ENCODE data around the gene FLRT1.
"Not testable (repeated sequence)": the region's sequence is repeated elsewhere in the genome, so short reads cannot be mapped to it uniquely, and the experiment has no call there.

The FLRT1 gene

DNA sequence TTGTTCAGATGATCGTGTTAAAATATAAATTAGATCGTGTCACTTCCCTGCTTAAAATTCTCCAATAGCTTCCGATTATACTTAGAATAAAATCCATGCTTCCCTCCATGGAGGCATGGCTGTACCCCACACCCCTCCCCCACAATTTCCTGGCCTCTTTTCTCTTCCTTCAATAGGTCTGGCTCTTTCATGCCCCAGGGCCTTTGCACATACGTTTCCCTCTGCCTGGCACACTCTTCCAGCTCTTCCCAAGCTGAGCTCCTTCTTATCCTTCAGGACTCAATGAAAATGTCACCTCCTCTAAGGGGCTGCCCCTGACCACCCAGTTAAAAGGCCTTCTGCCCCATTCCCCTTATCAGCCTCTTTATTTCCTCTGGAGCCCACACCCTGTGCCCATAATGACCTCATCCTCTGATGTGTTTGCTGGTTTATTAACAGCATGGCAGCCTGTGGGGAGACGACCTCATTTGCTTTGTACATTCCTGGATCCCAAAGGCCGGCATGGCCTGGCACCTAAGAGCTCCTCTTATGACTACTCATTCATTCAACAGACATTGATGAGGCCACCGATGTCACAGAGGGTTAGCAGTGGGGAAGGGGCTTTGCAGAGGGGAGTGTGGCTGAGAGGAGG, 9.0 kb upstream of the FLRT1 start:
- no peak for DNase-seq

DNA sequence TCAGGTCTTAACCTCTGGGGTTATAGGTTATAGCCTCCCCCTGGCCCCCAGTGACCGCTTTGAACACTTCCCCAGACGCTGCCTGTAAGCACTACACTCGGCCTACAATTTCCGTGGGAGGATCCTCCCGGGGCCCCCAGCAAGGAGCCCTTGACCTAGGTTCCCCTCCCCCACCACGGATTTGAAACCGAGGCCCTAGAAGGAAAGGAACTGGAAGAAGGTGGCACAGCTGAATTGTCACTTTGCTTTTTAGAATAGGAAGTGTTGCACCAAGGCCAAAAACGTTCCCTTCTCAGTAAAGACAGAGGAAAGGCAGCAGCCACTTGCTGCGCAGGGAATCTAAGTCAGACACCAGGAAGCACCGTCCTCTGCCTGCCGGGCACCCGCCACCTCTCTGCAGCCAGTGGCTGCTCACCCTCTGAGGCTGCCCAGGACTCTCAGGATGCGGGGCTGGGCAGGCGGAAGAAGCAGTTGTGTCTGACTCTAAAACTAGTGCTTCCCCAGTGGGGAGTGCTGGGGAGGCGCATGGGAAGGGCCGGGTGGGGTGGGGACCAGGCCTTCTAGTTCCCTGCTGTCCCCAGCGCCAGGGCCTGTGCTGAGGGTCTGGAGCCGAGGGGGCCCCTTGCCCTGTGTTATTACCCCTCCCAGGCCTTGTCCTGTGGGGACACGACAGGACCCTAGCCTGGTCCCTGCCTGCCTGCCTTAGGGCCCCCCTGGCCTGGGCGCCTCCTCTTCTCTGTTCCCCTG, 7.9 kb upstream of the FLRT1 start:
- no peak for DNase-seq

DNA sequence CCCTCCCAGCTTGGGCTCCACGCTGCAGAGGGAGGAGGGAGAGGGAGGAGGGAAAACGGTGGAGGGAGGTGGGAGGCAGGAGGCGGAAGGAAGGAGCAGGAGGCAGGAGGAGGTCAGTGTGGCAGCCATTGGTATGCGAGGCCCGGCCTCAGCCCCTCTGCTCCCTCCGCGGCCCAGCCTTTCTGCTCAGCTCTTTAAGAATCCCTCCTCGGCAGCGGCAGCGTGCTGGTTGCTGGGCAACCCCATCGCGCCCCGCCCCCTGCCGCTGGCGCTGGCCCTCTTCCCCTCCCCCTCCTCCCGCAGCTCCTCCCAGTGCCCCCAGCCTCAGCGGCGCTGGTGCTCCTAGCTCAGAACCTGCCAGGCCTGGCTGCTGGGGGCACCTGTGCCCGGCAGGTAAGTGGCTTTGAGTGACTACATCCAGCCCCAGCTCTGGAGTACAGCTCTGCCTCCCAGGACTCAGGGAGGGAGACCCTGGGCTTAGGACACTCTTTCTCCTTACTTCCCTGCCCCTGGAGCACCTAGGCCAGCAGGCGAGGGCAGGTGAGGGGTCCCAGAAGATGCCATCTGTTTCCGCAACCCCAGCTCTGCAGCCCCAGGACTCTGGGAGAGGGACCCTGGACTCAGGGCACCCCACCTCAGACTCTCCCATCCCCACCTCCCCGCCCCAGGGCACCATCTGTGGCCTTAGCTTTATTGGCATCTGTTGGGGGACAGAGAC, 7.2 kb upstream of the FLRT1 start:
- no peak for DNase-seq

DNA sequence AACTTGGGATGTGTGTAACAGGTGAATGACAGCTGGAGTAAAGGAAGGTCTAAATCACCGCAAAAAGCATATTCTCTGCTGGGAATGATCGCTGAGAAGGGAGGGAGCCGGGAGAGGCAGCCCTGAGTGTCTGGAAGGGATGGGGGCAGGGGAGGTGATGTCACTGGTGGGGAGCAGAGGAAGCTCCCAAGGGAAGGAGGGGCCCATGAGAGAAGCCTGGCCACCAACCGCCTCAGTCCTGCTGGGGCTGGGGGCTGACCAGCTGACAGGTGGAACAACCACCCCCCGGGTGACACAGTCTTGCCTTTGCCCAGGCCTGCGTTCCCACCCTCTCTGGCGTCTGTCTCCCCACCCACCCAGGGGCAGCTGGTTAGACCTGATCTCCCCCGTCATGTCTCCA, 6.0 kb upstream of the FLRT1 start:
- DNase-seq = no peak

DNA sequence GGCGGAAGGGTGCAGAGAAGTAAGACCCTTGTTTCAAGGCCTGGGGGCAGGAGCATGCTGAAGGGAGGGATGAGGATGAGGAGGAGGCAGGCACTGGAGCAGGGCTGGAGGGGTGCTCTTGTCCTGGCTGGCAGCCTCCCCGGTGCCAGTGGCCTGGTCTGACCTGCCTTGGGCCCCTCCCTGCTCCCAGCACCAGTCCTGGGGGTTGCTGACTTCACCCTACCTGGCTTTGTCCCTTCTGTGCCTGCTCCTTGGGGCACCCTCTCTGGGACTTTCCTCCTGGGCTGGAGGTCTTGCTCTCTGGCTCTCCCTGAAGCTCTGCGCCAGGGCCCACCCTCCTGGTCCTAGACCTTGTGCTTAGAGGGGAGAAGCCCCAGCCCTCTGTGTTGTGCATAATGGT, 4.7 kb upstream of the FLRT1 start:
- no peak for DNase-seq

DNA sequence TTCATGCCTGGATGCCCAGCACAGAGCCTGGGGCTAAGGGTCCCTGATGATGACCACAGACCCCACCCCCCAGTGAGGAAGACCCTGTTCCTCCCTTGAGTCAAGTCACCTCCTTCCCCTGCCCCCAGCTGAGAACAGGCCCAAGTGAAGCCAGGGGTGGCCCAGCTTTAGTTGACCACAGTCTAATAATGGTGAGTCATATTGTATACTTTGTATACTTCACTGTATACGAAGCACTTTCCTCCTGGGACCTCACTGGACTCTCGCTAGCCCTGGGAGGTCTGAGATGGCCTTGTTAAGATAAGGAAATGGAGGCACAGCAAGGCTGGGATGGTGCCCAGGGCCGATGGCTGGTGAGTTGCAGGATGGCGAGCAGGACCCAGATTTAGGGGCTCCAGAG, 3.7 kb upstream of the FLRT1 start:
- DNase-seq = no peak

DNA sequence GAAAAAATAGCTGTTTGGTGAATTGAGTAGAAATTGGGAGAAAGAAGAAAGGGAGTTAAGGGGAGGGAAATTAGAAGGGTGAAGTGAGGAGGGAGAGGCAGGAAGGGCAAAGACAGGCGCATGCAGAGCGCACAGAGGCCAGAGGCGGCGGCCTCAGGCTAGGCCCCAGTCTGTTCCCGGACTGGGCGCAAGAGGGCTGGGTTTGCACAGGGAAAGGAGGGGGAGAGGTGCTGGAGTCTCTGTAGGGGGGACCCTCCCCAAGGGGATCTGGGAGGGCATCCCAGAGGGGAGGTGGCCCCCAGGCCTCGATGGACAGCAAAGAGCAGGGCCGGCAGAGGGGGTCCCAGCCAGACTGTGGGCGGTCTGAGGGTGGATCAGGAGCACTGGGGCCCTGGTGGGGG, 1.3 kb upstream of the FLRT1 start:
- DNase-seq = no peak

DNA sequence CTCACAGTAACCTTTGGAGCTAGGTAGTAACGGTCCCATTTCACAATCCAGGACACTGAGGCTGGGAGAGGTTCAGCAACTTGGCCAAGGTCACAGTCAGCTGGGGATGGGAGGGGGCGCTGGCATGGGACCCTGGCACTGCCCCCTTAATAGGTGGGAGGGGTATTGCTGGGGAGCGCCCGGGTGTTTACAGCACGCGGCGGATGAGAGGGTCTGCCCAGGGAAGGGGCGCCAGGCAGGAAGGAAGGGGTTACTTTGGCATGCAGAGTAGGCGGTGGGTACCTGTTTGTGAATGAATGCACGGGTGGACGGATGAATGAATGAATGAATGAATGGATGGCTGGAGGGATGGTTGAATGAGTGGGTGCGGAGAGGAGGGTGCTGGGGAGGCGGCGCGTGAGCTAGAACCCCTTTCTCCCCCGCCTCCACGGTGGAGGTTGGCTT, 628 bp upstream of the FLRT1 start:
- no peak for DNase-seq

DNA sequence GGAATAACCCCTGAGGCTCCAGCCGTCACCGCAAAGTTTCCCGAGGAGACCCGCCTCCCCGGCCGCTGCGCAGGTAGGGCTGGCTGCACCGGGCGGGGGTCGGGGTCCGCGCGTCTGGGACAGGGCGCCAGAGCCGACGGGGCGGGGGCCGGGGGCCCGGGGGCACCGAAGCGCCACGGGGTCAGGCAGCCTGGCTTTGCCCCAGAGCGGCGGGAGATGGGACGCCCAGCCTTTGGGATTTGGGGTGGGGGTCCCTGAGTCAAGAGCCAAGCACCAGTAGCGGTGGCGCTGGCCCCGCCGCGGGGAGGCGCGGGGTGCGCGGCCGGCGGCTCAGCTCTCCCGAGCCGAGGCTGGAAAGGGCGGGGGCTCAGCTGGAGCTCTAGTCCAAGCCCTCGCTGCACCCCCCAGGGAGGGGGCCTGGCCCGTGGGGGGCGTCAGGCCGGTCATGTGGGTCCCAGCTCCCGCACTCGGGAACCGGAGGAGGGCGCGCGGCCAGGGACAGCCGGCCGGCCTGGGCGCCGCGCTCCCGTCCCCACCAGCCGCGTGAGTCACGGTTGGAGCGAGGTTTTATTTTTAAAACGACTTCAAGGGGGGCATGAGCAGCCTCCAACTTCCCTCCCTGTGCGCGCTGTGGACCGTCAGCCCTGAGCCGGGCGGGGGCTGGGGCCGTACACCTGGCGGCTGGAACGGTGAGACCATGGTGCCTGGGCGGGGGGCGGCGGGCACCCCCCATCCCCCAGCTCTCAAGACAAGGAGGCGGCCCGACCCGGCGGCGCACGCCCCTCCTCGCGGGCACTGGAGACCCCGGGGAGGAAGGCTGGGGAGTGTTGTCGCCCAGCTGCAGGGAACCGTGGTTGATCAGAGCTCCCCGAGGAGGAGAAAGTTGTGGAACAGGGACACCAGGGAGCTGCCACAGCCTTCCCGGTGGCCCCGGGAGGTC, 626 bp downstream of the FLRT1 start:
- DNase-seq = no peak

DNA sequence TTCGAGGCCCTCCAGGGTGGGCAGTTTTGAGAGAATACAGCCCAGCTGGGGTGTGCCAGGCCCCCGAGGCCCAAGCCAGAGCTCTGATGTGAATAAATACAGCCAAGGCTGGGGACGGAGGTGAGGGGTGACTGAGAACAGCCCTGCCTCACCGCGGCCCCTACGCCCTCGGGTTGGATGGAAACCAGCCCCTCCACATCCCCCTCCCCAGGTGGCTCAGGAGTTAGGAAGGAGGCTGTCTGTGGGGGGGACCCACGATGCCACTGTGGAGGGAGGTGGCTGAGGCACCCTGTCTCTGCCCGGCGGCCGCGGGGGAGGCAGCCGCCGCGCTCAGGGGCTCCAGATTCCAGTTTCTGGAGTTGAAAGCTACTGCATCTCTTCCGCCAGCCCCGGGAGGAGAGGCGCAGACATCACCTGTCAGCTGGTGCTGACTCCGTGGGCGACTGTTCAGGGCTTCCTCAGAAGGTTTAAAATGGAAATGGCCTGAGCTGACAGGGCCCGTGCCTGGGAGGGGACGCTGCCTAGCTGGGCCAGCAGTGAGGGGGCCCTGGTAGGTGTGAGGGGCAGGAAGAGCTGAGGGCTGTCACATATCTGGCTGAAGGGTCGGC, 1.4 kb downstream of the FLRT1 start:
- DNase-seq = no peak

DNA sequence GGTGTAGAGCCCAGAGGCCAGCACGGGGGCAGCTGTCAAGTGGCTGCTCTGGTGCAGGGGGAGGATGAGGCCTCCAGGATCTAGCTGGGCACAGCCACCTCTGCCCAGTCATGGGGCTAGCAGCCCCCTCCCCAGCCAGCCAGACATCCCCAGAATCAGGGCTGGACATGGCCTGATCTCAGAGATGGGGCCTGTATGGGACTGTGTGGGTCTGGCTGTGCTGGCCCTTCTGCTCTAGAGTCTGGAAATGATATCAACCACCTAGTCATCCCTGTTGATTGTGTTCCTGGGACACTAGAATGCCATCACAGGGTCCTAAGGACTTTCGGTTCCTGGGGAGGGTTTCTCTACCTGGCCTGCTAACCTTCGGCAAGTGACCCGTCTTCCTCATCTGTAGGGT, 2.8 kb downstream of the FLRT1 start:
- no peak for DNase-seq

DNA sequence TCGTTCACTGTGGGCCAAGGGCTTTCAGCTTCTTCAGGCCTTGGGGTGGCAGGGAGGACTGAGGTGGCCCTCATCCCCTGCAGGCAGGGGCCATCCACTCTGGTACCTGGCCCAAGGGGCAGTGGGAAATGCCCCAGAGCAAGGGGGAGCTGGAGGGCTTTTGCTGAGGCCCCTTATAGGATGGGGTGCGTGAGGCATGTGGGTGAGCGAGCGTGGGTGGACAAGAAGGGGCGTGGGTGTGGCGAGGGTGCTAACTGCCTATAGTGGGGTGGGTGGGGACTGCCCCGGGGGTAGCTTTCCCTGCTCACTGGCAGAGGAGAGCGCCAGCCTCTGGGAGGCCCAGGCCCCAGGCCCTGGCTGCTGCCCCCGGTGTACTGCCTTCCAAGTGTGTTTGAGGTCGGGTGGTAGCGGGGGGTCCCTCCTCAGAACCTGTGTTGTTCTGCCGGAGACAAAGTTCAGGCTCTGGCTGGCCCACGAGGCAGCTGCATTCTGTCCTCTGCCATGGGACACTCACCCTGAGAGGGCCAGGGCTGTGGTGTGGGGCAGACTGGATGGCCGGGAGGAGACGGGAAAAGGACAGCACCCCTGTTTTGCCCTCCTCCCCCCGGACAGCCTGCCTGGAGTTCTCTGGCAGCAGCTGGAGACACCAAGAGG, 3.4 kb downstream of the FLRT1 start:
- DNase-seq = peak; percentile 14

DNA sequence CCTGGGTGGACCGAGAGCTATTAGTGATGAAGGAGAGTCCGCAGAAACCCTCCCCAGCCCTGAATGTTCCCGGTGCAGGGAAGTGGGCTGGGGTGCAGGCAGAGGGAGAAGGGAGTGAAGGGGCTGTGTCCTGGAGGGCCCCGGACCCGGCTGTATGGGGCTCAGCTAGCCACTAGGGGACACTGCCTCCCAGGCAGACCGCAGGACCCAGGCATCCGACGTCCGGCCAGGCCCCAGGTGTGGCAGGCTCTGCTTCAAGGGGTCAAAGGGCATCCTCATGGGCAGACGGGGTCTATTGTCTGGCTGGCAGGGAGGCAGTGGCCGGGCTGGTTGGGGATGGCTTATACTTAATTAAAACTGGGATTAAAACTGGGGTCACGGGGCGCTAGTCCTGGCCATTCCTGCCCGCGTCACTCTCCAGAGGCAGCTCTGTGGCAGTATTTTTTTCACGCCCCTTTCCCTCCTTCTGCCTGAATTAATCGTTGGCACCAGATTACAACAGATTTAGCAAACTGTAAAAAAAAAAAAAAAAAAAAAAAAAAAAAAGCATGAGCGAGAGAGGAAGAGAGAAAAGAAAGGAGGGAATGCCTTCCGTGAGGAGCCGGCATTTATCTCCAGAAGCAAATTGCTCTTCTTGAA, 5.1 kb downstream of the FLRT1 start:
- DNase-seq = no peak

DNA sequence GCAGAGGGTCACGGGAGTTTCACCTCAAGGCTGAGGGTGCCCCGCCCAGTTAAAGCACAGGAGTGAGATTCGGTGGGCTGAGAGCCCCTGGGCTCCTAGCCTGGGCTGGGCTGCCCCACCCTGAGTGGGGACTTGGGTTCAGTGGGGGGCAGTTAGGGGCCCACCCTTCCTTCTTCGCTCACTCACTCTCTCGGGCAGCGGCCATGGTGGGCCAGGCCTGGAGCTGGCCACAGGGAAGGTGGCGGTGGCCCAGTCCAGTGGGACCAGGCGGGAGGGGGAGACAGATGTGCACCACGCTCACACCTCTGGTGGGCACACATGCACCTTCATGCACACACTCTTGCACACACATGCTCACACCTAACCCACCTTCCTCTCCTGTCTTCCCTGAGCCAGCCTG, 6.1 kb downstream of the FLRT1 start:
- DNase-seq = no peak

DNA sequence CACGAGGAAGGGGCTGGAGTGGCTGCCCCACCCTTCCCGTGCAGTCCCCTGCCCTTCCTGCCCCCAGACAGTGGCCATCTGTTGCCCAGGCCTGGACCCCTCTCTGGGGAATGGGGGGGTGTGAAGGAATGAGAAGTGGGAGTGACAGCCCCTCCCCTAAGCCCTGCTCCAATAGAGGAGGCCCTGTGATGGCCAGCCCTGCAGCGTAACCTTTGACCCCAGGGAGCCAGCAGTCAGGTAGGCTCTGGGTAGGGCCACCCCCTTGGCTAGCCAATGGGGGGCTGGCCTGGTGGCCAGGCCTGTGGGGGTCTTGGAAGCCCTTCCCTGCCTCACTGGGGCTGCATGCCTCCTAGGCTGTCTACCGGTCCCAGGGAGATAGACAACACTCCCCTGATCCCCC, 6.6 kb downstream of the FLRT1 start:
- no peak for DNase-seq

DNA sequence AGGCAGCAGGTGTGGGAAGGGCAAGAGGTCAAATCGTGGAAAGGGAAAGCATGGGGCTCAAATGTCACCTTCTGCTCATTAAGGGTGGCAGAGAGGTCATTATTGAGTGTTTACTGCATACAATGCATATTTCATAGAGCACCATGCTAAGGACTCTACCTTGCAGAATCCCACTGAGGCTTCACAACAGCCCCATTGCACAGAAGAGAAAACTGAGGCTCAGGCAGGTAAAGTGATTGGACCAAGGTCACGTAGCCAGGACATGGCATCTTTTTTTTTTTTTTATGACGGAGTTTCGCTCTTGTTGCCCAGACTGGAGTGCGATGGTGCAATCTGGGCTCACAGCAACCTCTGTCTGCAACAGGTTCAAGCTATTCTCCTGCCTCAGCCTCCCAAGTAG, 7.8 kb downstream of the FLRT1 start:
- no peak for DNase-seq

DNA sequence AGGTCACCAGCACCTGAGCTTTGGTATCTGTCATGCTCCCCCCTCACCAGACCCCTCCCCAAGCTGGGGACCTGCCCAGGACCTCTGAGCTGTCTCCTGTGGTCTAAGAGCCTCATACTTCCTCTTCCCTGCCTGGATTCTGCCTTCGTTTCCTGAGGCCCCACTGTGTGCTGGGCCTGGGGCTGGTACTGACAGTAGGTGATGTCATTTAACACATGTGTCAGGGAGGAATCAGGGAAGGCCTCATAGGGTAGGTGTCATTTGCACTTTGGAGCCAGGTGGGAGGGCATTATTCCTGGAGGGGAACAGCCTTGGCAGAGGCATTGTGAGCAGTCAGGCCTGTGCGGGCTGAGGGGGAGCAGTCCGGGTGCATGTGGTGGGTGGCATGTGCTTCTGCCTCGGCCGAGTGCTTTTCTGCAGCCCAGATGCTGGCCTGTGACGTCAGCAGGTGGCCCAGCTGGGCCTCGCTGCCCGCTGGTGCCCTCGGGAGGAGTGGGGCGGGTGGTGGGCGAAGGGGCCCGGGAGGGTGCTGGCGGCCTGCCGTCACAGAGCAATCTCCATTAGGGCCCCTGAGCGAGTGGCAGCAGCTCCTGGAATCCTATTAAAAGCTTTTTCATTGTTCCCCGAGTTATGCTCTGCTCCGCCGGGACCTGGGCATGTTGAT, 9.1 kb downstream of the FLRT1 start:
- no peak for DNase-seq

DNA sequence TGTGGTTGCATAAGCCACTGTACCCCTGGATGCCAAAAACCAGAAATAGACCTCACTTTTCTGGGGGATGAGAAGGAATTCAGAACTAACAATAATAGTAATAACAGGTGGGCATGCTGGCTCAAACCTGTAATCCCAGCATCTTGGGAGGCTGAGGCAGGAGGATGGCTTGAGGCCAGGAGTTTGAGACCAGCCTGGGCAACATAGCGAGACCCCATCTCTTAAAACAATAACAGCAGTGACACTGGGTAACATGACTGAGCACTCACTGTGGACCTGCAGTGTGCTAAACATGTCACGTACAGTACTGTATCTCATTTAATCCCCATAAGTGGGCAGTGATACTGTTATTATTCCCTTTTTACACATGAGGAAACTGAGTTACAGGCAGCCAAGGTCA, 10.0 kb downstream of the FLRT1 start:
- DNase-seq = no peak

DNA sequence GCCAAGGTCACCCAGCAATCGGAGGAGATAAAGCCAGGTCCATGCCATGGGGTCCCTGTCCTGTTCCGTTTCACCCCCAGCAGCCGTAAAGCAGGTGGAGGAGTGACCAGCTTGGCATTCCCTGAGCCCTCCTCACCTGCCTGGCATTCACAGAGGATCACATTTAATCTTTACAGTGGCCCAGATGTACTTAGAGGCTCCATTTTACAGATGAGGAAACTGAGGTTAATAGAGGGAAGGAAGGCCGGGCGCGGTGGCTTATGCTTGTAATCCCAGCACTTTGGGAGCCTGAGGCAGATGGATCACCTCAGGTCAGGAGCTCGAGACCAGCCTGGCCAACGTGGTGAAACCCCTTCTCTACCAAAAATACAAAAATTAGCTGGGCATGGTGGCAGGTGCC, 11.6 kb downstream of the FLRT1 start:
- not testable (repeated sequence) for DNase-seq

DNA sequence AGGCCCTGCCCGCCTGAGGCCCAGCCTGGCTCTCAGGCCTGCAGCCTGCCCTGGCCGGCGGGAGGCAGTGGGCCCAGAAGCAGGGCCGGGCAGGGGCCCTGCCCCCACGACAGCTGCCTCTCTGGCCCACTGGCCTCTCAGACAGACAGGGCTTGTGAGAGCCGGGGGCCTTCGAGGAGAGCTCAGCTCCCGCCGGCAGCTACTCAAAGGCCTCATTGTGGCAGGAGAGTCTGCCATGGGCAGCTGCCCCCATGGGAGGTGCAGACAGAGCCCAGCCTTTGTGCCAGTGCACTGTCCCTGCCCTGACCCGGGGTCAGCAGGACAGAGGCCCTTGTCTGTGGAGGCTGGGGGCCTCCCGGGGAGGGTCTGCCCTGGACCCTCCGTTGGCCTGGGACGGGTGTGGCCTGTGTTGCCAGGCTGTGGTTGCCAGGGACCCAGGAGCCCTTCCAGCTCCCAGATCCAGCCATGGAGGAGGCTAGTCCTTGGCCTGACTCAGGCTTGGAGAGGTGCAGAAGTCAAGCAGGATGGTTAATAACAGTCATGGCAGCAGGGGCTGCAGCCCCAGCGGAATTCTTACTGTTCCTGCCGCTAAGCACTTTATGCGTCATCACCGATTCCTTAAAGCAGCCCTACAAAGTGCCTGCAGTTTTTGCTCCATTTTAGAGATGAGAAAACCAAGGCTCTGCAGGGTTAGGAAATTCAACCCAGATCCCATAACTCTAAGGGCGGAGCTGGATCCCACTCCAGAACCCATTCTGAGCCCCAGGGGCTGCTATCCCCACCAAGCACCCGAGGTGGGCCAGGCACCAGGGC, 12.5 kb downstream of the FLRT1 start:
- DNase-seq = no peak
